Neural progenitor cell (in vitro differentiated cells): ENCODE results near the gene INPP5D.

Experiments
- CTCF ChIP-seq: fragments of 200-600 bp; sonication (generic); IDR thresholded peaks from 2 replicates; pipeline ENCODE4 v1.5.1; 2017; ENCODE audit warnings: antibody characterized with exemption, mild to moderate bottlenecking
- EZH2phosphoT487 ChIP-seq: fragments of 200-600 bp; sonication (generic); IDR thresholded peaks from 2 replicates; pipeline ENCODE4 v1.6.1; 2017; ENCODE audit warnings: antibody characterized with exemption

DNA sequence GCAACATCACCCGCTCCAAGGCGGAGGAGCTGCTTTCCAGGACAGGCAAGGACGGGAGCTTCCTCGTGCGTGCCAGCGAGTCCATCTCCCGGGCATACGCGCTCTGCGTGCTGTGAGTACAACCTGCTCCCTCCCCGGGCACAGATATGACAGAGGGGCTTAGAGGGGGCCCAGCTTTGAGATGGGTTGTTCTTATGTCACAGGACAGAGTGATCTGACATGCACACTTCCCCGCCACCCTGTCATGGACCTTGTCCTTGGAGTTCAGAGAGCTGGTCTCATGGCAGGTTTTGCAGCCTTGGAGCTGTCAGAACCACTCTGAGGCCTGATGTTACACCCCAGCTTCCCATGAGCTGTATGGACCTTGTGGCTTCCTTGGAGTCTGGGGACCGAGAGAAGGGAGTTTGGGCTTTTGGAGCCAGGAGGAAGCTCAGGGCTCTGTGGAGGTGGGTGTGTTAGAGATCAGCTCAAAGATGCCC, 398 bp downstream of the INPP5D start:
- no peak for TF ChIP-seq EZH2phosphoT487
- no peak for TF ChIP-seq CTCF
